Lung (tissue), 12 donors: Measurements from ENCODE around the gene ARHGAP19. TPM values are rescaled to one million over a fixed set of nuclear protein-coding genes. Genes with fewer than 3 reads are reported as not detected.

ENCODE experiments used
- ATAC-seq: fragments of 200-7000 bp; cut with Tn5 transposase; one replicate; pipeline ENCODE4 v1.9.1; 2020; ENCODE audit warnings: moderate number of reproducible peaks; ENCODE audit not compliant: insufficient read depth, low FRiP score
- DNase-seq, 3 donors: peaks; one replicate each; pipeline ENCODE4 v3.0.0-alpha.2; 2013 to 2017
- H3K27ac ChIP-seq, 2 donors: one replicate each; pipeline ENCODE4 v1.5.1; 2013; ENCODE audit warnings: mild to moderate bottlenecking in 2 of 2, moderate library complexity in 2 of 2, control low read depth in 1 of 2, inconsistent platforms in 1 of 2, low read depth in 1 of 2, low read length in 1 of 2
- H3K27me3 ChIP-seq, 3 donors: one replicate each; pipeline ENCODE4 v1.5.1; 2013; ENCODE audit warnings: low read length in 2 of 3; ENCODE audit not compliant: control insufficient read depth in 3 of 3, insufficient read depth in 3 of 3
- H3K36me3 ChIP-seq, 4 donors: one replicate each; pipeline ENCODE4 v1.5.1; 2013; ENCODE audit warnings: low read length in 4 of 4, mild to moderate bottlenecking in 1 of 4, moderate library complexity in 1 of 4; ENCODE audit not compliant: control insufficient read depth in 4 of 4, insufficient read depth in 4 of 4
- H3K4me1 ChIP-seq, 5 donors: one replicate each; pipeline ENCODE4 v1.5.1; 2013; ENCODE audit warnings: low read length in 5 of 5, mild to moderate bottlenecking in 2 of 5, moderate library complexity in 1 of 5; ENCODE audit not compliant: control insufficient read depth in 5 of 5, insufficient read depth in 5 of 5
- H3K4me3 ChIP-seq: one replicate; pipeline ENCODE4 v1.5.1; 2013; ENCODE audit warnings: mild to moderate bottlenecking, control low read depth, moderate library complexity
- H3K9ac ChIP-seq, 2 donors: one replicate each; pipeline ENCODE4 v1.5.1; 2013; ENCODE audit warnings: low read length in 2 of 2, control low read depth in 1 of 2; ENCODE audit not compliant: insufficient read depth in 1 of 2
- H3K9me3 ChIP-seq, 4 donors: one replicate each; pipeline ENCODE4 v1.5.1; 2013; ENCODE audit warnings: low read length in 3 of 4, mild to moderate bottlenecking in 1 of 4, moderate library complexity in 1 of 4; ENCODE audit not compliant: control insufficient read depth in 4 of 4, insufficient read depth in 3 of 4
- CTCF ChIP-seq: IDR thresholded peaks from 2 replicates; pipeline ENCODE4 v1.5.1; 2012; ENCODE audit warnings: mild to moderate bottlenecking; ENCODE audit errors: control extremely low read depth, extremely low read depth
- WGBS, 2 donors: extraction: QIAGEN DNeasy Blood & Tissue Kit; methylation state at CpG; one replicate each; pipeline ENCODE4 v1.1.7; 2013; 5-methylcytosine and 5-hydroxymethylcytosine counted together
- polyA plus RNA-seq, 2 donors: library from polyadenylated mRNA; stranded (reverse); fragments of 200-250 nt; gene quantifications; one replicate each; pipeline ENCODE4 v1.2.1, GENCODE V29; 2013
- total RNA-seq, 2 donors: library from RNA; depleted of rRNA in 1 of 2; stranded (reverse); fragments of >200 nt in 1 of 2; gene quantifications; one replicate each; pipeline ENCODE4 v1.2.1, GENCODE V29; 2014 to 2021
- donor health status: control.
- donor health status: control.
- donor health status: Bipolar disorder and iron deficiency.
- donor health status: healthy.
- donor health status: DM: yes; HTN: yes; CAD: no.

The ARHGAP19 gene
- total and polyA plus RNA-seq, 4 donors: 1.9 to 20.4 (median 8.5) TPM

DNA sequence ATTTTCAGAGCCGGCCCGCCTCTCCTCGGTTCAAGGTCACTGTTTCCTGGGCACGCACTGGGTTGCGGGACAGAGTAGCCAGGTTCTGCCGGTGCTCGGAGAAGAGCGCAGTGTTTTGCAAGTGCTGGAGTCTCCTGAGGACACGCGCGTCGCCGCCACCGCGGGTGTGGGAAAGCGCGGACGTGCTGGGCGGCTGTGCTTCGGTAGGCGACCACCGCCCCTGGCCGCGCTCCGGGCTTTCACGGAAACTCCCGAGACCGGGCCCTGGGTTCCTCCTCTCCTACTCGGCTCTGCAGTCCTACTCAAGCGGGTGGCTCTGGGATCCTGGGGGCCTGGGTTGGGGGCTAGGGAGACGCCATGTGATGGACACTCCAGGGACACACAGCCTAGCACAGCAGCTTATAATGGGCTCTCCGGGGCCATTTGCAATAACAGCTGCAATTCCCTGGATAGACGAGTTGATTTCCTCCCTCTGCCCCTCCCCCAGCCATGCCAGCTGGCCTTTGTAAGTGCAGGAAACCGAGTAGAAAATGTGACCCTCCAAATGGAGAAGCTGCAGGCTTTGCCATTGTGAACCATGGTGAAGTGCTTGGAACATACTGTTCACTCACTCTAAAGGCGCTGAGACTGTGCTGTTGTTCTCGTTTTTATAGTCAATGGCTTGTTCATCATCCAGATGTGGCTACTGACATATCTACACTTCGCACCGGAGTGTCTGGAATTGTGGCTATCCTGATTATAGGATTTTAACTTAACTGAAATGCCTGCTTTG, 28.8 kb upstream of the ARHGAP19 start:
- H3K36me3 ChIP-seq: no peaks in the 10 kb centered on the region
- ATAC-seq: no peak
- peak overlapping the region in 1 of 2 donors; percentile 63 for H3K9ac ChIP-seq
- H3K4me3 ChIP-seq: no peak overlapping the region
- H3K4me1 ChIP-seq: peaks cover 0 to 24% (median 3%) of the 10 kb centered on the region in 5 donors
- H3K9me3 ChIP-seq: no peaks in the 10 kb centered on the region
- DNase-seq: peak; percentile 67 to 77 (median 69)
- peak overlapping the region in 1 of 2 donors; percentile 55 for H3K27ac ChIP-seq
- peaks cover 0 to 24% (median 6%) of the 10 kb centered on the region in 3 donors for H3K27me3 ChIP-seq
- 8 to 14% methylated on average over 38 of the region's 38 CpGs for WGBS, 2 donors
- no peak for TF ChIP-seq CTCF

GRCh38 chr10:97320480-97321031, 28.1 kb upstream of the ARHGAP19 start:
- Histone ChIP-seq H3K9me3 (no peaks in the 10 kb centered on the region), H3K4me3 (peak overlapping the region; percentile 4), H3K9ac (no peak overlapping the region), H3K36me3 (no peaks in the 10 kb centered on the region), H3K27me3 (peaks cover 0 to 24% (median 6%) of the 10 kb centered on the region in 3 donors), H3K27ac (peak overlapping the region in 1 of 2 donors; percentile 99), H3K4me1 (peaks cover 0 to 24% (median 3%) of the 10 kb centered on the region in 5 donors)
- no peak for TF ChIP-seq CTCF
- WGBS, 2 donors: 4 to 5% methylated on average over 24 of the region's 24 CpGs
- ATAC-seq (no peak), DNase-seq (peak in 1 of 3 donors; percentile 48)

DNA sequence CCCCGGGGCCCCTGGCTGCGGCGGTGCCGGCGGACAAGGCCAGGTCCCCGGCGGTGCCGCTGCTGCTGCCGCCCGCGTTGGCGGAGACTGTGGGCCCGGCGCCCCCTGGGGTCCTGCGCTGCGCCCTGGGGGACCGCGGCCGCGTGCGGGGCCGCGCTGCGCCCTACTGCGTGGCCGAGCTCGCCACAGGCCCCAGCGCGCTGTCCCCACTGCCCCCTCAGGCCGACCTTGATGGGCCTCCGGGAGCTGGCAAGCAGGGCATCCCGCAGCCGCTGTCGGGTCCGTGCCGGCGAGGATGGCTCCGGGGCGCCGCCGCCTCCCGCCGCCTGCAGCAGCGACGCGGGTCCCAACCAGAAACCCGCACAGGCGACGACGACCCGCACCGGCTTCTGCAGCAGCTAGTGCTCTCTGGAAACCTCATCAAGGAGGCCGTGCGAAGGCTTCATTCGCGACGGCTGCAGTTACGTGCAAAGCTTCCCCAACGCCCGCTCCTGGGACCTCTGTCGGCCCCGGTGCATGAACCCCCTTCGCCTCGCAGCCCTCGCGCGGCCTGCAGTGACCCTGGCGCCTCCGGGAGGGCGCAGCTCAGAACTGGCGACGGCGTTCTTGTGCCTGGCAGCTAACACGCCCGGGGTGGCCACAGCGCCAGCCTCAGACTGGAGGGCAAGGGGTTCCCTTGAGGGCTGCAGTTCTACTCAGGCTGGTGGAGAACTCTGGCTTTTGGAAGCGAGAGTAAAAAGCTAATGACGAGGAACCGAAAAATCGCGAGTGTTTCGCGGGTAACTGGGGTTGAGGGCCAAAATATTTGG, 27.4 kb upstream of the ARHGAP19 start:
- Histone ChIP-seq H3K9ac (no peak overlapping the region), H3K9me3 (no peaks in the 10 kb centered on the region), H3K4me3 (peak overlapping the region; percentile 93), H3K27me3 (peaks cover 0 to 24% (median 6%) of the 10 kb centered on the region in 3 donors), H3K36me3 (no peaks in the 10 kb centered on the region), H3K27ac (peak overlapping the region; percentile 99), H3K4me1 (peaks cover 0 to 24% (median 3%) of the 10 kb centered on the region in 5 donors)
- ATAC-seq (peak; percentile 15), DNase-seq (peak; percentile 41 to 54 (median 53))
- TF ChIP-seq CTCF: no peak
- 0% methylated on average over 65 to 83 of the region's 83 CpGs for WGBS, 2 donors
